Large intestine (tissue), 3 donors: ENCODE results near the gene EEFSEC. TPM values are rescaled to one million over a fixed set of nuclear protein-coding genes. Genes with fewer than 3 reads are reported as not detected.
A peak's percentile ranks its signal among the peaks of the same experiment; 100 is the strongest.

Experiments used
- DNase-seq, 2 donors: peaks; one replicate each; pipeline versions ENCODE4 v3.0.0 to v3.0.0-alpha.2; 2013
- H3K27ac ChIP-seq: one replicate; pipeline ENCODE4 v1.5.1; 2013; ENCODE audit warnings: low read length
- H3K27me3 ChIP-seq: 2 replicates; pipeline ENCODE4 v1.6.1; 2013; ENCODE audit warnings: low read length; ENCODE audit not compliant: control insufficient read depth, insufficient read depth
- H3K36me3 ChIP-seq: 2 replicates; pipeline ENCODE4 v1.6.1; 2013; ENCODE audit warnings: low read length; ENCODE audit not compliant: control insufficient read depth, insufficient read depth
- H3K4me1 ChIP-seq: one replicate; pipeline ENCODE4 v1.6.1; 2013; ENCODE audit warnings: low read length; ENCODE audit not compliant: control insufficient read depth, insufficient read depth
- H3K4me3 ChIP-seq: one replicate; pipeline ENCODE4 v1.5.1; 2013; ENCODE audit warnings: low read length
- H3K9me3 ChIP-seq: one replicate; pipeline ENCODE4 v1.6.1; 2013; ENCODE audit warnings: mild to moderate bottlenecking, low read depth, low read length, moderate library complexity; ENCODE audit not compliant: control insufficient read depth
- WGBS: methylation state at CpG from one replicate; pipeline ENCODE4 v1.1.5; 2013; ENCODE audit warnings: low lambda C conversion rate; ENCODE audit not compliant: insufficient coverage; 5-methylcytosine and 5-hydroxymethylcytosine counted together
- polyA plus RNA-seq: library from polyadenylated mRNA; unstranded; fragments of 120-200 nt; gene quantifications from one replicate; pipeline ENCODE4 v1.2.1, GENCODE V29; 2013

EEFSEC gene
- polyA plus RNA-seq, 1 donor = 23.9 TPM

- Histone ChIP-seq H3K27ac (no peak overlapping the region), H3K9me3 (no peaks in the 10 kb centered on the region), H3K4me3 (no peak overlapping the region), H3K36me3 (peaks cover 22% of the 10 kb centered on the region), H3K4me1 (peaks cover under 1% of the 10 kb centered on the region), H3K27me3 (no peaks in the 10 kb centered on the region)
- no peak for DNase-seq
- WGBS = no CpG with 5 or more reads among the region's 13 CpGs
Measured at GRCh38 chr3:128354788-128355542, 201.7 kb downstream of the EEFSEC start.

- no peak for DNase-seq
- no peak overlapping the region for H3K4me3 ChIP-seq
- peaks cover 6% of the 10 kb centered on the region for H3K4me1 ChIP-seq
- no peaks in the 10 kb centered on the region for H3K9me3 ChIP-seq
- no peaks in the 10 kb centered on the region for H3K27me3 ChIP-seq
- no peak overlapping the region for H3K27ac ChIP-seq
- 86% methylated on average over 1 of the region's 2 CpGs for WGBS
- peaks cover 22% of the 10 kb centered on the region for H3K36me3 ChIP-seq
Measured at GRCh38 chr3:128355543-128355919, 202.2 kb downstream of the EEFSEC start.

GRCh38 chr3:128356822-128357221 lies 203.5 kb downstream of the EEFSEC start:
- Histone ChIP-seq H3K9me3 (no peaks in the 10 kb centered on the region), H3K4me3 (no peak overlapping the region), H3K27ac (no peak overlapping the region), H3K4me1 (peaks cover 11% of the 10 kb centered on the region), H3K27me3 (no peaks in the 10 kb centered on the region), H3K36me3 (peaks cover 16% of the 10 kb centered on the region)
- DNase-seq = peak in 1 of 2 donors; percentile 32
- WGBS = no CpG with 5 or more reads among the region's 1 CpG

GRCh38 chr3:128357538-128357937 lies 204.3 kb downstream of the EEFSEC start:
- Histone ChIP-seq H3K4me3 (no peak overlapping the region), H3K36me3 (peaks cover 16% of the 10 kb centered on the region), H3K4me1 (peaks cover 11% of the 10 kb centered on the region), H3K27ac (no peak overlapping the region), H3K9me3 (no peaks in the 10 kb centered on the region), H3K27me3 (no peaks in the 10 kb centered on the region)
- no CpG with 5 or more reads among the region's 6 CpGs for WGBS
- no peak for DNase-seq

GRCh38 chr3:128358156-128358895 lies 205.0 kb downstream of the EEFSEC start:
- H3K9me3 ChIP-seq = no peaks in the 10 kb centered on the region
- no CpG with 5 or more reads among the region's 17 CpGs for WGBS
- DNase-seq = no peak
- peaks cover 11% of the 10 kb centered on the region for H3K4me1 ChIP-seq
- H3K4me3 ChIP-seq = no peak overlapping the region
- H3K27ac ChIP-seq = no peak overlapping the region
- no peaks in the 10 kb centered on the region for H3K27me3 ChIP-seq
- H3K36me3 ChIP-seq = peaks cover 17% of the 10 kb centered on the region

- Histone ChIP-seq H3K4me1 (peaks cover 11% of the 10 kb centered on the region), H3K27me3 (no peaks in the 10 kb centered on the region), H3K36me3 (peaks cover 19% of the 10 kb centered on the region), H3K27ac (no peak overlapping the region), H3K9me3 (no peaks in the 10 kb centered on the region), H3K4me3 (no peak overlapping the region)
- no CpG with 5 or more reads among the region's 6 CpGs for WGBS
- no peak for DNase-seq
Measured at GRCh38 chr3:128359060-128359664, 205.9 kb downstream of the EEFSEC start.

- H3K27me3 ChIP-seq = no peaks in the 10 kb centered on the region
- no peaks in the 10 kb centered on the region for H3K9me3 ChIP-seq
- peak; percentile 54 to 70 for DNase-seq
- H3K27ac ChIP-seq = peak overlapping the region; percentile 56
- H3K4me1 ChIP-seq = peaks cover 11% of the 10 kb centered on the region
- no CpG with 5 or more reads among the region's 8 CpGs for WGBS
- no peak overlapping the region for H3K4me3 ChIP-seq
- H3K36me3 ChIP-seq = peaks cover 17% of the 10 kb centered on the region
Measured at GRCh38 chr3:128359846-128360642, 206.8 kb downstream of the EEFSEC start.

GRCh38 chr3:128360705-128361271 lies 207.5 kb downstream of the EEFSEC start:
- Histone ChIP-seq H3K9me3 (no peaks in the 10 kb centered on the region), H3K27ac (no peak overlapping the region), H3K4me1 (peaks cover 11% of the 10 kb centered on the region), H3K36me3 (peaks cover 20% of the 10 kb centered on the region), H3K27me3 (no peaks in the 10 kb centered on the region), H3K4me3 (no peak overlapping the region)
- DNase-seq = no peak
- WGBS = no CpG with 5 or more reads among the region's 6 CpGs

GRCh38 chr3:128362026-128362965 lies 209.0 kb downstream of the EEFSEC start:
- no peak overlapping the region for H3K27ac ChIP-seq
- no peaks in the 10 kb centered on the region for H3K27me3 ChIP-seq
- no CpG with 5 or more reads among the region's 16 CpGs for WGBS
- no peak overlapping the region for H3K4me3 ChIP-seq
- DNase-seq = no peak
- H3K9me3 ChIP-seq = no peaks in the 10 kb centered on the region
- H3K4me1 ChIP-seq = peaks cover 11% of the 10 kb centered on the region
- peaks cover 18% of the 10 kb centered on the region for H3K36me3 ChIP-seq
